GM21786 (cell line): ENCODE data around the gene TMEM138.

Experiments
- ATAC-seq: cut with Tn5 transposase; IDR thresholded peaks from one replicate; pipeline ENCODE4 v1.9.1; 2021; ENCODE audit not compliant: unreplicated experiment

TMEM138 gene

DNA sequence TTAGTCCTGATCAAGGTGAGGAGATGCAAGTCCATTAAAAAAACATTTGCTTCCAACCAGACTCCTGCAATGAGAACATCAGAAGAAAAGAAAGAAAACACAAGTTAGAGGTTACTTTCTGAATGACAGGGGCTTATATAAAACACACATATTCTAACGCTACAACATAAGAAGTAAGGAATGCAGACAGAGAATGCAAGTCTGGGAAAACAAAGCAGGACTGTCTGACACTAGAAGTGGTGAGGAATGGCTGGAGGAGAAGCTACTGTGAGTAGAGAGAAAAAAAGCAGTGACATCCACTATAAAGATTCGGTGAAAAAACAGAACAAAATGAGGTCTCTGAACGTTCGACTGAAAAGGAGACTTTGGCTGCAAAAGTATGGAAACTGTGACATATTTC lies 42.5 kb downstream of the TMEM138 start:
- no peak for ATAC-seq

DNA sequence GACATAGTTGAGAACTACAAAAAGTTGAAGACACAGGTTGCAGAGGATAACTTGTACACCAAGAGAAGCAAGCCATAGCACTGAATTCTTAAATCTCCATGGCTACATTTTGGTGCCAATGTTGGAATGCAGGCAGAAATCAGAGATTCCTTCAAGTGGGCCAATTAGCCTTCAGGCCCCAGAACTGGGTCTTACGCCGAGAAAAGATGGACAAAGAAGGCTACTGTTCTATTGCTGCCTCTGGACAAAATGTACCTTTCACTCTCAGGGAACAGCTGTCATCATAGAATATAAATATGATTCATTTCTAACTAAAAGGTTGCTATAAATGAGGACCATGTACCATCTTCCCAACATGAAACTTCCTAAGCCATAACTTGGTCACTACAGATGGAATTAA lies 43.9 kb downstream of the TMEM138 start:
- ATAC-seq = no peak

DNA sequence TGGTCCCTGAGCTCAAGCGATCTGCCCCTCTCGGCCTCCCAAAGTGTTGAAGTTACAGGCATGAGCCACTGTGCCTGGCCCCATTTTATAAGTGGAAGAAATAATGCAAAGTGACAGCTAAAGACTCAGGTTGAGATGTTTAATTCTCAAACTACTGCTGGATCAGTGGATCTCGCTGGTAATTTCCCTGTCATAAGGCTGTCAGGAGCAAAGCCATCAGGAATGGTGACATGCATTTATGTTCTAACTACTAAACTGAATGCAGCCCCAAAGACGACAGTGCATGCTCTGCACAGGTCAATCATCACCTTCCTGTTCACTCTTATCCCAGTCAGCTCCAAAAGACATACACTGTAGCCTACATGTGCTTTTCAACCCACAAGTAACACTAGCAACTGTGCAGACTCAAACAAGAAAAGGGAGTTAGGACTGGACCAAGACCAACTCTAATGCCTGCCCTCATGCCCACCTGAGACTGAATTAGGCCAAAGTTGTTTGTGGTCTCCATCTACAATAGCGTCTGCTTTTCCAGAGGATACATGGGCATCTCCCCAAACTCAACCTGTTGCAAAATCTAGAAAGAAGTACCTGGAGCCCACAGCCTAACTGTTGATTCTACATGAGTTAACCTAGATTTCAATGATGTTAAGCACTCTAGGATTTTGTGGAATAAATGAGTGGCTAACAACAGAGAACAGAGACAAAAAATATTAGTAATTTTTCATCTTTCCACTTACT lies 45.0 kb downstream of the TMEM138 start:
- no peak for ATAC-seq

DNA sequence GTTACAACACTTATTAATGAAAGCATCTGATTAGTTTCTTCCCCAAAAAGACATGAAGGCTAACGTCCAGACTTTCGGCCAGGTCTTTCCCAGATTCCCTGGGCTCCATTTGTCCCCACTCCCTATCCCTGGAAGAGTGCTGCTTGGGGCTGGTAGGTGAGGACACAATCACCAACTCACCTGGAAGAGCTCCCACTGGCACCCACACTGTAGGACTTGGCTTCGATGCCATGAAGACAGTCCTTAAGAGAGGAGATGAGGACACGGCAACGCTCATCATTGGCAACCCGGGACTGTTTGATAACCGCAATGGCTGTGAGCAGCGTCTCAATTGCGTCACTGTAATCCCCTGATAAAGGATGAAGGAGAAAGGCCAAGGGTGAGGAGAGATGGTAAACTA lies 49.4 kb downstream of the TMEM138 start:
- ATAC-seq = no peak

DNA sequence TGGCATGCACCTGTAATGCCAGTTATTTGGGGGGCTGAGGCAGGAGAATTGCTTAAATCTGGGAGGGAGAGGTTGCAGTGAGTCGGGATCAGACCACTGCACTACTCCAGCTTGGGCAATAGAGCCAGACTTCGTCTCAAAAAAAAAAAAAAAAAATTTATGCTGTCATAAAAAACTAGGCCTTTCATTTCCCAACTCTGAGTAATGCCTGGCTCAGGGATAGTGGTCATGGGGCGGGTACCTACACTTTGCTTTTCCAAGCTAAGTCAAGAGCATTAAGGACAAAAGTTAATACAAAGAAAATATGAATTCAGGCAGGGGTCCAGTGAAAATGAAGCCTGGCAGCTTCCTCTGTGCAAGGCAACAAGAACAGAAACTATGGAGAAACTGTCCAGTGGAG lies 51.3 kb downstream of the TMEM138 start:
- ATAC-seq = no peak

DNA sequence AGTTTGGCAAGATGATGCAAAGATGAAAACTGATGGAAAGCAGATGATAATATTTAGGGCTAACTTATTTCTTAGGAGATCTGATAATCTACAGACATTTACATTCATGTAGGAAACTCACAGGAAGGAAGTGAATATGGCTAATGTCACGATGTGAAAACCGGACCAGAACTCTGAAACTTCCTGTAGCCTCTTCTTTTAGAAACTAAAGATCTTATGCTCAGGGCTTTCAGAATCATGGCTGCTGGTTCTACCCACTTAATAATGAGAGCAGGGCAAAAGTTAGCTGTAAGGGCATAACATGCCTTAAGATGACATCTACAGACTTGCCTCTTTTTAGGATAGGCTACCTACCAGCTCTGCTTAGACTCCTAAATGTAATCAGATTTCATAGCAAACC lies 52.4 kb downstream of the TMEM138 start:
- no peak for ATAC-seq

DNA sequence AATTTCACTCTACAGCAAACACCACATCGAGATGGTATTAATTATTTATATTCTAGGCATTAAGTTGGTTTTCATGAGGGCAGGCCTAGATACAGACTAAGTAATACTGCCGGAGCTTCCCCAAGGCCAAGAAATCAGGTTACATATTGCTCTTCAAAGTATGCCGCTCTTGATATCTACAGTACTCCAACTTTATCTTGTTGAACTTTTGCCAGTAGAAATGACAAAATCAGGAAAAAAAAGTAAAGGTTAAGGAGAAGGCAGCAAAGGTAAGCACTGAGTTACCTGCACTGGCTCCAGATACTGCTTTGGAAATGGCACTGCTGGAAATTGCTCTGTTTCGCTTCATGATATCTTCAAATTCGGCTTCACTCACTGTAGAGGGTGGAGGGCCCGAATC lies 53.2 kb downstream of the TMEM138 start:
- ATAC-seq = no peak

DNA sequence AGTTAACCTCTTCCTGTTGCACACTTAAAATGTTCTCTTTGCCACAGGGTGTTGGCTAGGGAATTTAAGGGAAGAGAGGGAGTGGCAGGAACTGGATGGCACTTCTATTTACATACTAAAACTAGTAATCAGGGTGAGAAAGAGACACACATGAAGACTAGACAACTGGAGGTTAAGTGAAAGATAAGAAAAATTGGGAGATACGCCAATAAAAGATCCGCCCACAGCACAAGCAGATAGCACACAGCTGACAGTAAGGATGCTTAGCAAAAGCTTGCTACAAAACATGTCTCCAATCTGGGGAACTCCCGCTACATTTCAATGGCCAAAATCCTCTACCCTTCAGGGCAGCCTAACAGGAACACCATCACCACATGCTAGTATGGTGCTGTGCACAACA lies 54.8 kb downstream of the TMEM138 start:
- ATAC-seq = no peak

DNA sequence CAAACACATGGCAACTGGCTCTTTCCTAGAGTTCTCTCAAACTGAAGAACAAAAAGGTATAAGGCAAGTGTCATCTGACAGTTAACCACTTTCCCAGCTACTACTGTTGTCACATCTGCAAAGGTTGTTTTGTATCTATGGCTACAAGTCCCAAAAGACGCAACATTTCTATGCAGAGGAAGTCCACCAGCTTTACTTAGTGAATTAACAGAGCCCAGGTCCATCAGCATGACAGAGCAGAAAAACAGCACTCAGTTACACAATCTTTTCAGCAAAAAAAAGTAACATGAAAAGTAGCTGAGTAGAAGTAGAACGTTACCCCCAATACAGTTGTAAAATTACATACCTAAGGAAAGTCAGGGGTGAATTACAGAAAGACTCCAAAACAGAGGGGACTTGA lies 55.5 kb downstream of the TMEM138 start:
- no peak for ATAC-seq

DNA sequence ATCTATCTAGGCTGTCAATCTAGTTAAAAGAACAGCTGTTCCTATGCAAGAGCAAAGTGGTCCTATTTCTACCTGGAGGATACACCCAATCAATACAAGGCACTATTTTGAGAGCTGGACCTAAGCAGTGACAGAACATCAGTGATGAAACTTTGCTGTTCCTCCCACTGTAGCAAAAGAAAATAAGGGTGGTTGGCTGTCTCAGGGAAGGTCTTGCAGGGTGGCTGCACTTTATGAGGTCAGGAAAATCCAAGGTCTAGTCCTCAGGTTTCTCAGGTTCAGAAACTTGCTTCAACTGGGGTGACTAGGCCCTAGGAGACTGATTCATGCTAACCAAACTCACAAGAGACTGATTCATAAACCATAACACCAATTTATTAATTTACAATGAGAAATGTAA lies 56.0 kb downstream of the TMEM138 start:
- ATAC-seq = no peak
